HG02642 (cell line): ENCODE measurements around the gene ABCG8.
"Not testable (repeated sequence)": the region's sequence is repeated elsewhere in the genome, so short reads cannot be mapped to it uniquely, and the experiment has no call there.

Source experiments
- ATAC-seq: cut with Tn5 transposase; IDR thresholded peaks from one replicate; pipeline ENCODE4 v1.9.1; 2021; ENCODE audit warnings: mild to moderate bottlenecking; ENCODE audit not compliant: unreplicated experiment, poor library complexity

The ABCG8 gene

DNA sequence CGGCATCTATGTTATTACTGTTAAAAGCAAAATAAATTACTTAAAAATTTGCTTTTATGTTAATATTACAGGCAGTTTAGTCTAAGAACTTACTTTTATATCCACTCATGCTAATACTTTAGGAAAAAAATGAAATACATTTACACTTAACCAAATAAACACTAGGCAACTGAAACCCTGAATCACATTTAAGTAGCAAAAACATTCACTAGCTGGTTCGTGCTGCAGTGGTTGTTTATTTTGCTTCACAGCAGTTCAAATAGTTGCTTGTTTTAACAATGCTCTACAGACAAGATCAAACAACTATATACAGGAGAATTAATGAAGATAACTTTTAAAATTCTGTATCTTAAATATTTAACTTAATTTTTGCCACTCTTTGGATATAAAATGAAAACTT, 60.8 kb downstream of the ABCG8 start:
- ATAC-seq = no peak

DNA sequence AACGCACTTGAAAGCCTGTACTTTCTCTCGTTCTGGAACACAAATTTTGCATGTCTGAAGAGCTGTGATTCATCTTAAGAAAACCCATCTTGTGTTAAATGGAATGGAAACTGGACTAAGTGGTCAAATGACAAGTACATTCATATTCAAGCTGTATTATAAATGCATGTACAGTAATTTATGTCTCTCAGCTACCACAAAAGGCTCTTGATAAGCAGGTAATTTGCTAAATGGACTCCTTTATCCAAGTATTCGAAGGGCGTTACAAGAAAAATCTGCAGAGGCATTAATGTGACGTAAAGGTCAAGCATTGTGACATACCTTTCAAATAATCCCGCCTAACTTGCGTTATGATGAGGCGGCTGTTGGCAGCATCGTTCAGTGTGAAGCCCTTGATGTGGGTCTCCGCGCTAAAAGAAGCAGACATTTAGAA, 66.6 kb downstream of the ABCG8 start:
- no peak for ATAC-seq

DNA sequence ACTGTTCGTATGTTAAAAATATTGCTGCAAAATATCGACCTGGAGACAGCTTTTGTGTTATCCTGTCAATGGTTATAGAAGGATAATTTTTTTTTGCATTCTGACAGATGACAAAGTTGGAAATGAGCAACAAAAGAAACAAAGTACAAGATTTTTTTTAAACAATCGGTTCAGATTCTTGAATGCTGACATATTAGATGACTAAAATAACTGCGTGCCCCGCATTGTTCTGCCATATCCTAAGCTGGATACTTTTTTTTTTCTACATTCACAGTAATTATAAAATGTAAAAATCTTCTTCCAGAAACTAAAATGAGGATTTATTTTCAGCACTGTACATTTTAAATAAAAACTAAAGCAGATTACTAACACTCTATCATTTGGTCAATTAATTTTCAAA, 67.1 kb downstream of the ABCG8 start:
- ATAC-seq = no peak

DNA sequence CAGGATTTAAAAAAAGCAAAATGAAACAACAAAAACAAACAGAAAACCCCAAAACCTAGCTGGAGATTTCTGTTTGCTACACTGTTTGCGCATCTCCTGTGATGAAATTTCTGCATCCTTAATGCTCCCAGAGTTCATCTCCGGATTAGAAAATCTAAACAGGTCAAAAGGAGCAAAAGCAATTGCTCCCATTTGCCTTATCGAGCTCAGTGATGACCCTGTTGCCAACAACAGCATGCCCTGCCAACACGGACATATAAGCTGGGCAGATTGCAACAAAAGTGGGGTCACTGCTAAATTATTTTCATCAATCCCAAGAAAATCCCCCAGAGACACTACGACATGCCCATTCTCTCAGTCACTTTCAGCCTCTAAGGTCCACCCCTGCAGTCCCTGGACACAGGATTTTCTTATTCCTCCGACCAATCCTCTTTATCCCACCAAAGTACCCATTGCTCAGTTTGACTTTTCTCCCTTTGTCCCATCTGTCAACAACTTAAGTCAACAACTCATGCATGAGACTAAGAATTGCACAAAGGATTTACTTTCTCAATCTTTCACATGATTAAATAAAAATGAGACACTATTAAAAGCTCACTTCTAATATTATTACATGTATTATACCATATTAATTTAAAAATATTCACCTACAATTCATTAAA, 67.8 kb downstream of the ABCG8 start:
- no peak for ATAC-seq

DNA sequence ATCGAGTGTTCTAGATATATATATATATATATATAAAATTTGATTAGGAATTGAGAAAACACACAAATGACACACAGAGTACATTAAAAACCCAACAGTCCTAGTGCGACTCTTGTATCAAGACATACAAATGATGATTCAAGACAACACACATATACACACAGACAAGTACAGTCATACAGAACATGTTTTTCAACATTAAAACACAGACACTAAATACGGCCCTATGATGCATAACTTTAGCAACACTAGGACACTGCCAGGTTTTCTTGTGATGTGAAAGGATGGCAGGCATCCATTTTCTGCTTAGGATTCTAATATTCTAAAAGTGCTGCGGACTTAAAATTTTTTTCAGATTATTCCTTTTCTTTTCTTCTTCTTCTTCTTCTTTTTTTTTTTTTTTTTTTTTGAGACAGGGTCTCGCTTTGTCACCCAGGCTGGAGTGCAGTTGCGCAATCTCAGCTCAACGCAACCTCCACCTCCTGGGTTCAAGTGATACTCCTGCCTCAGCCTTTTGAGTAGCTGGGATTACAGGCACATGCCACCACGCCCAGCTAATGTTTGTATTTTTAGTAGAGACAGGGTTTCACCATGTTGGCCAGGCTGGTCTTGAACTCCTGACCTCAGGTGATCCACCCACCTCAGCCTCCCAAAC, 72.5 kb downstream of the ABCG8 start:
- ATAC-seq = not testable (repeated sequence)

DNA sequence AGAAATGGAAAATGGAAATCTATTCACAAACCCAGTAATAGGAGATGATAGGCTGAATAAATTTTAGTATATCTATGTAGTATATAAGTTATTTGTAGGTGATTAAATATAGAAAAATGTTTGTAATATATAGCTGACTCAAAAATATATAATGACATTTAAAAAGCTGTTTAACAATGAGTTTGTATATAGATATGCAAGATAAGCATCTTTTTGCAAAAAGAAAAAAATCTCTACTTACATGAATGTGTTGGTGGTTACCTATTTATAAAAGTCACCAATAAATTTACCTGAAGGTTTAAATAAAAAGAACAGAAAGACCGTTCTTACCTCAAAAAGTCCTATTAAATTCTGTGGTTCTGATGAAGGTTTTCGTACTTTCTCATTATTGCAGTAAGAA, 85.7 kb downstream of the ABCG8 start:
- no peak for ATAC-seq

DNA sequence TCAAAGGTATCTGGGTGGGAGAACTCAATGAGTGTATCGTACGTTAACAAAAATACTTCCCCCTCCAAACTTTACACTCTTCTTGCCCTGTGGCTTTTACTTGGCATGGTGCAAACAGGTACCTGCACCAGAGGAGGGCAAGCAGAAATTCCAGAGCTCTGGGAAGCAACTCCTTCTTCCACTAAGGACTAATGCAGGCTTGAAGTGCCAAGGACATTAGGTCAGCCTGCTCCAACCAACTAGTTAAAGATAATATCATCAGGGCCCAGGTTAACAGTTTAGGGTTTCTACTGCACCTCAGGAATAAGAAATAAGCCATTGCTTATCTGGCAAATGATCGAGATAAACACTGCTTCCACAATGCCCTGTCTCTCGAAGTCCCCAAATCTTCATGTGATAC, 86.7 kb downstream of the ABCG8 start:
- no peak for ATAC-seq

DNA sequence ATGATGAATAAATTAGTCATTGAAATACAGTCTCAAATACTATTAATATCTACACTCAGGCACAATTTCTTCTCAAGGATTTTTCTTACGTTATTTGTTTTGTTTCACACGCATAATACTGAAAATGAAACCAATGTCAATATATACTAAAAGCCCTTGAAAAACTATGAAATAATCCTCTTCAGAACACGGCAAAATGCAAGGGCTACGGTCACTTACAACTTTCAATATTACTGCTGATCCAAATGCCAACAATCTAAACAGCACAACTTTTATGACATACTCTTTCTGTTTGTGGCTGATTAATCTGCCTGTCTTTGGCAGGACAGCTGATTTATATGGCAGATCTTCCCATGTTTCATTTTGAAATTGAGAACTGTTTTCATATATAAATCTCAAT, 88.7 kb downstream of the ABCG8 start:
- ATAC-seq = no peak

DNA sequence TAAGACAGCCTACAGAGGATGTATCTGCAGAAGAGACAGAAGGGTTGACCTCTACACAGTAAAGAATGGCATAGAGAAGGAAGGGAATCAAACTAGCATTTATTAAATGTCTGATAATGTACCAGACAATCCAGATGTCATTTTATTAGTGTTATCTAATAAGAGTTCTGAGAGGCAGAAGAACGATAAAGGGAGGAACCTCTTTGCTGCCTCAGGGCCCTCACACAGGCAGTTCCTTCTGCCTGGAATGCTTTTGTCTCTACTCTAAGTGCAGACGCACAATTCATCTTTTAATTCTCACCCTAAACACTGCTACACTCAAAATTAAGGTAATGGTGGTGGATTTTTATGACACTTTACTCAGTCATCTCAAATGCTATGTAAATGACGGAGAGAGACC, 92.5 kb downstream of the ABCG8 start:
- no peak for ATAC-seq
